Measurements from ENCODE around the gene RAB3A. TPM values are rescaled to one million over a fixed set of nuclear protein-coding genes. Genes with fewer than 3 reads are reported as not detected.
"Not testable (repeated sequence)": the region's sequence is repeated elsewhere in the genome, so short reads cannot be mapped to it uniquely, and the experiment has no call there.

RAB3A gene
- total RNA-seq, 1 experiment from 2014 or later = 1.9 TPM

- no peaks in the 10 kb centered on the region for H3K36me3 Mint-ChIP-seq (ENCODE audit: insufficient read depth, unreplicated experiment)
- no TSS peak for BruUV-seq (replicated peaks)
- intact Hi-C loops (cut with micrococcal nuclease; ENCODE audit: unreplicated experiment) = no loop called here
- peaks cover 26% of the 10 kb centered on the region for H3K27me3 Mint-ChIP-seq (ENCODE audit: unreplicated experiment)
- H3K4me3 Mint-ChIP-seq (ENCODE audit: low read depth, unreplicated experiment) = no peak overlapping the region
- CTCF ChIA-PET = no interaction called here
- H3K9me3 Mint-ChIP-seq (ENCODE audit: low read depth, unreplicated experiment) = no peaks in the 10 kb centered on the region
- no peaks in the 10 kb centered on the region for H3K4me1 Mint-ChIP-seq (ENCODE audit: low read depth, unreplicated experiment)
- no peak for DNase-seq
- H3K27ac Mint-ChIP-seq (ENCODE audit: unreplicated experiment) = peak overlapping the region; percentile 33
- no peak for TF ChIP-seq CTCF (IDR thresholded peaks at IDR 0.05; ENCODE audit: unreplicated experiment)
Observed at GRCh38 chr19:18211683-18212082, 7.8 kb upstream of the RAB3A start.

DNA sequence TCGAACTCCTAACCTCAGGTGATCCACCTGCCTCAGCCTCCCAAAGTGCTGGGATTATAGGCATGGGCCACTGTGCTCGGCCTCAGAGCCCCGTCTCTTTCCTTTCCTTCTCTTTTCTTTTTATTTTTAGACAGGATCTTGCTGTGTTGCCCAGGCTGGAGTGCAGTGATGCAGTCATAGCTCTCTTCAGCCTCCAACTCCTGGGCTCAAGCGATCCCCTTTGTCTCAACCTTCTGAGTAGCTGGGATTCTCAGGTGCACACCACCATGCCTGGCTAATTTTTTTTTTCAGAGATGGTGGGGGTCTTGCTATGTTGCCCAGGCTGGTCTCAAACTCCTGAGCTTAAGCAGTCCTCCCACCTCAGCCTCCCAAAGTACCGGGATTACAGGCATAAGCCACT, 6.1 kb upstream of the RAB3A start:
- H3K27ac Mint-ChIP-seq (ENCODE audit: unreplicated experiment) = not testable (repeated sequence)

GRCh38 chr19:18208098-18208951, 4.5 kb upstream of the RAB3A start:
- intact Hi-C loops (cut with micrococcal nuclease; ENCODE audit: unreplicated experiment) = loop anchor here (5.0 kb wide), 1 partner anchor 44 kb away; no protein-coding TSS in a partner anchor
- H3K36me3 Mint-ChIP-seq (ENCODE audit: insufficient read depth, unreplicated experiment) = peaks cover 19% of the 10 kb centered on the region

More for the DNA sequence above, 6.1 kb upstream of the RAB3A start:
- H3K36me3 Mint-ChIP-seq (ENCODE audit: insufficient read depth, unreplicated experiment); BruUV-seq (replicated peaks); H3K9me3 Mint-ChIP-seq (ENCODE audit: low read depth, unreplicated experiment); H3K4me3 Mint-ChIP-seq (ENCODE audit: low read depth, unreplicated experiment); DNase-seq; H3K4me1 Mint-ChIP-seq (ENCODE audit: low read depth, unreplicated experiment): not testable (repeated sequence)
- intact Hi-C loops (cut with micrococcal nuclease; ENCODE audit: unreplicated experiment) = loop anchor here (5.0 kb wide), 1 partner anchor 42 kb away; no protein-coding TSS in a partner anchor
- H3K27me3 Mint-ChIP-seq (ENCODE audit: unreplicated experiment) = peaks cover 26% of the 10 kb centered on the region
- CTCF ChIA-PET = interaction anchor here (1.6 kb wide), 1 partner anchor 10 kb away, joined by 3 read pairs; no protein-coding TSS in a partner anchor

GRCh38 chr19:18206018-18206417, 2.2 kb upstream of the RAB3A start:
- Mint-ChIP-seq H3K4me3 (ENCODE audit: low read depth, unreplicated experiment) (no peak overlapping the region), H3K27me3 (ENCODE audit: unreplicated experiment) (peaks cover 17% of the 10 kb centered on the region), H3K9me3 (ENCODE audit: low read depth, unreplicated experiment) (no peaks in the 10 kb centered on the region), H3K4me1 (ENCODE audit: low read depth, unreplicated experiment) (no peaks in the 10 kb centered on the region), H3K27ac (ENCODE audit: unreplicated experiment) (no peak overlapping the region), H3K36me3 (ENCODE audit: insufficient read depth, unreplicated experiment) (peaks cover 23% of the 10 kb centered on the region)
- no peak for TF ChIP-seq CTCF (IDR thresholded peaks at IDR 0.05; ENCODE audit: unreplicated experiment)
- CTCF ChIA-PET = no interaction called here
- BruUV-seq (replicated peaks) = no TSS peak
- intact Hi-C loops (cut with micrococcal nuclease; ENCODE audit: unreplicated experiment) = loop anchor here (5.0 kb wide), 1 partner anchor 46 kb away; no protein-coding TSS in a partner anchor
- DNase-seq = no peak

More at GRCh38 chr19:18208098-18208951, 4.5 kb upstream of the RAB3A start:
- H3K9me3 Mint-ChIP-seq (ENCODE audit: low read depth, unreplicated experiment) = no peaks in the 10 kb centered on the region
- CTCF ChIA-PET = interaction anchor here (0.6 to 1.6 kb wide), 12 partner anchors 11 to 802 kb away, joined by 3 to 16 read pairs (median 4); partner anchors contain the start of gene MPV17L2
- H3K27me3 Mint-ChIP-seq (ENCODE audit: unreplicated experiment) = peaks cover 26% of the 10 kb centered on the region
- no peak overlapping the region for H3K4me3 Mint-ChIP-seq (ENCODE audit: low read depth, unreplicated experiment)
- H3K4me1 Mint-ChIP-seq (ENCODE audit: low read depth, unreplicated experiment) = no peaks in the 10 kb centered on the region
- TF ChIP-seq CTCF (IDR thresholded peaks at IDR 0.05; ENCODE audit: unreplicated experiment) = peak; percentile 64
- no peak overlapping the region for H3K27ac Mint-ChIP-seq (ENCODE audit: unreplicated experiment)
- BruUV-seq (replicated peaks) = no TSS peak
- peak; percentile 49 for DNase-seq
